Activated CD8-positive, alpha-beta memory T cell treated with anti-CD3 and anti-CD28 coated beads, Interleukin-2, amount 50 U/mL, for 1 hour (primary cell): ENCODE results near the gene LRRC2.
"Not testable (repeated sequence)": the region's sequence is repeated elsewhere in the genome, so short reads cannot be mapped to it uniquely, and the experiment has no call there.

ENCODE experiments used
- DNase-seq: peaks from one replicate; pipeline ENCODE4 v3.0.0-alpha.2; 2020; ENCODE audit errors: extremely low read depth

The LRRC2 gene

GRCh38 chr3:46557814-46558183 is 8.3 kb downstream of the LRRC2 start:
- no peak for DNase-seq

GRCh38 chr3:46553154-46553553 is 12.9 kb downstream of the LRRC2 start:
- no peak for DNase-seq

- DNase-seq: no peak
Observed at GRCh38 chr3:46552538-46552937, 13.6 kb downstream of the LRRC2 start.

GRCh38 chr3:46551615-46552014 is 14.5 kb downstream of the LRRC2 start:
- no peak for DNase-seq

- DNase-seq: no peak
Observed at GRCh38 chr3:46549989-46550388, 16.1 kb downstream of the LRRC2 start.

- DNase-seq: no peak
Observed at GRCh38 chr3:46549408-46549904, 16.6 kb downstream of the LRRC2 start.

GRCh38 chr3:46548611-46549010 is 17.5 kb downstream of the LRRC2 start:
- DNase-seq: not testable (repeated sequence)

- no peak for DNase-seq
Observed at GRCh38 chr3:46546896-46547440, 19.1 kb downstream of the LRRC2 start.

- DNase-seq: no peak
Observed at GRCh38 chr3:46545818-46546630, 20.1 kb downstream of the LRRC2 start.

GRCh38 chr3:46544771-46545503 is 21.2 kb downstream of the LRRC2 start:
- DNase-seq: no peak

GRCh38 chr3:46542801-46543201 is 23.3 kb downstream of the LRRC2 start:
- DNase-seq: no peak

- no peak for DNase-seq
Observed at GRCh38 chr3:46542344-46542743, 23.8 kb downstream of the LRRC2 start.

- DNase-seq: no peak
Observed at GRCh38 chr3:46541835-46542234, 24.3 kb downstream of the LRRC2 start.

- DNase-seq: no peak
Observed at GRCh38 chr3:46540550-46540949, 25.6 kb downstream of the LRRC2 start.

- no peak for DNase-seq
Observed at GRCh38 chr3:46539443-46540005, 26.6 kb downstream of the LRRC2 start.

GRCh38 chr3:46538803-46539442 is 27.2 kb downstream of the LRRC2 start:
- DNase-seq: peak; percentile 85

GRCh38 chr3:46538425-46538802 is 27.7 kb downstream of the LRRC2 start:
- not testable (repeated sequence) for DNase-seq

- no peak for DNase-seq
Observed at GRCh38 chr3:46537779-46538178, 28.3 kb downstream of the LRRC2 start.

- no peak for DNase-seq
Observed at GRCh38 chr3:46537316-46537715, 28.8 kb downstream of the LRRC2 start.

- no peak for DNase-seq
Observed at GRCh38 chr3:46536758-46537157, 29.3 kb downstream of the LRRC2 start.

GRCh38 chr3:46535746-46536145 is 30.4 kb downstream of the LRRC2 start:
- no peak for DNase-seq

GRCh38 chr3:46533091-46533490 is 33.0 kb downstream of the LRRC2 start:
- no peak for DNase-seq
